RWPE2 (cell line): ENCODE results near the gene DERL3.
A peak's percentile ranks its signal among the peaks of the same experiment; 100 is the strongest.
"Not testable (repeated sequence)": the region's sequence is repeated elsewhere in the genome, so short reads cannot be mapped to it uniquely, and the experiment has no call there.

Experiments
- ATAC-seq: fragments of 200-7000 bp; cut with Tn5 transposase; 3 replicates; pipeline ENCODE4 v1.9.1; 2021; ENCODE audit warnings: low read depth
- DNase-seq: peaks from one replicate; pipeline ENCODE4 v3.0.0-alpha.2; 2020; ENCODE audit warnings: low spot score
- H3K27ac ChIP-seq: fragments of 450-650 bp; 2 replicates; pipeline ENCODE4 v1.5.1; 2017; ENCODE audit warnings: mild to moderate bottlenecking; ENCODE audit not compliant: poor library complexity, severe bottlenecking
- H3K27me3 ChIP-seq: fragments of 250-450 bp; sonication (Bioruptor Pico); 2 replicates; pipeline ENCODE4 v1.5.1; 2021; ENCODE audit warnings: mild to moderate bottlenecking, moderate library complexity; ENCODE audit not compliant: insufficient read depth, poor library complexity, severe bottlenecking
- H3K36me3 ChIP-seq: fragments of 250-450 bp; sonication (Bioruptor Pico); 2 replicates; pipeline ENCODE4 v1.5.1; 2020; ENCODE audit warnings: low read depth, mild to moderate bottlenecking, moderate library complexity
- H3K4me1 ChIP-seq: fragments of 250-450 bp; sonication (Bioruptor Pico); 2 replicates; pipeline ENCODE4 v1.5.1; 2021; ENCODE audit warnings: mild to moderate bottlenecking, moderate library complexity; ENCODE audit not compliant: insufficient read depth, poor library complexity, severe bottlenecking
- H3K4me3 ChIP-seq: fragments of 250-450 bp; sonication (Bioruptor Pico); 2 replicates; pipeline ENCODE4 v1.5.1; 2021; ENCODE audit warnings: mild to moderate bottlenecking, moderate library complexity; ENCODE audit not compliant: severe bottlenecking
- H3K9me3 ChIP-seq: fragments of 250-450 bp; sonication (Bioruptor Pico); 2 replicates; pipeline ENCODE4 v1.5.1; 2021; ENCODE audit warnings: mild to moderate bottlenecking, moderate library complexity; ENCODE audit not compliant: severe bottlenecking
- CTCF ChIP-seq: fragments of 450-650 bp; IDR thresholded peaks from one replicate; pipeline ENCODE4 v1.5.1; 2017; ENCODE audit warnings: mild to moderate bottlenecking, moderate library complexity; ENCODE audit not compliant: poor library complexity, severe bottlenecking

DERL3 gene

GRCh38 chr22:23862103-23862502, 23.3 kb upstream of the DERL3 start:
- peak; percentile 62 for TF ChIP-seq CTCF
- no peak overlapping the region for H3K4me3 ChIP-seq
- H3K27me3 ChIP-seq = no peaks in the 10 kb centered on the region
- H3K27ac ChIP-seq = no peak overlapping the region
- DNase-seq (no peak), ATAC-seq (peak; percentile 37; the same call in 2 of the 3 replicates)
- no peaks in the 10 kb centered on the region for H3K9me3 ChIP-seq
- H3K36me3 ChIP-seq = no peaks in the 10 kb centered on the region
- peaks cover 4% of the 10 kb centered on the region for H3K4me1 ChIP-seq

GRCh38 chr22:23860187-23860586, 21.4 kb upstream of the DERL3 start:
- H3K4me3 ChIP-seq, H3K27ac ChIP-seq, H3K27me3 ChIP-seq, H3K36me3 ChIP-seq, H3K9me3 ChIP-seq, H3K4me1 ChIP-seq, ATAC-seq, DNase-seq: not testable (repeated sequence)

GRCh38 chr22:23859201-23859600, 20.4 kb upstream of the DERL3 start:
- Histone ChIP-seq H3K9me3 (no peaks in the 10 kb centered on the region), H3K27me3 (no peaks in the 10 kb centered on the region), H3K4me3 (no peak overlapping the region), H3K27ac (no peak overlapping the region), H3K36me3 (no peaks in the 10 kb centered on the region), H3K4me1 (peaks cover 4% of the 10 kb centered on the region)
- no peak for TF ChIP-seq CTCF
- no peak for DNase-seq
- no peak for ATAC-seq

- no peaks in the 10 kb centered on the region for H3K27me3 ChIP-seq
- peak overlapping the region; percentile 39 for H3K4me3 ChIP-seq
- H3K9me3 ChIP-seq = no peaks in the 10 kb centered on the region
- H3K36me3 ChIP-seq = no peaks in the 10 kb centered on the region
- H3K27ac ChIP-seq = no peak overlapping the region
- peaks cover 4% of the 10 kb centered on the region for H3K4me1 ChIP-seq
- ATAC-seq = no peak
- TF ChIP-seq CTCF = peak; percentile 14
- no peak for DNase-seq
Observed at GRCh38 chr22:23858484-23858815, 19.6 kb upstream of the DERL3 start.

GRCh38 chr22:23857606-23858483, 19.0 kb upstream of the DERL3 start, which contains the start of gene SLC2A11:
TSS of gene SLC2A11 (plus strand) at chr22:23857875. CDS start at chr22:23858000, 125 bp downstream.
- DNase-seq (peak; percentile 96), ATAC-seq (peak; percentile 91)
- Histone ChIP-seq H3K36me3 (no peaks in the 10 kb centered on the region), H3K27me3 (no peaks in the 10 kb centered on the region), H3K4me1 (peaks cover 4% of the 10 kb centered on the region), H3K4me3 (peak within 1 kb of the TSS; percentile 39), H3K27ac (peak within 1 kb of the TSS; percentile 64), H3K9me3 (no peaks in the 10 kb centered on the region)
- TF ChIP-seq CTCF = no peak
